Measurements from ENCODE around the gene WDR45B. TPM values are rescaled to one million over a fixed set of nuclear protein-coding genes. Genes with fewer than 3 reads are reported as not detected.
A peak's percentile ranks its signal among the peaks of the same experiment; 100 is the strongest.

WDR45B gene
- total RNA-seq, 2 experiments from 2014 or later: 74.1 to 74.8 TPM

- peaks cover 21% of the 10 kb centered on the region for H3K4me1 Mint-ChIP-seq
- DNase-seq (no peak), ATAC-seq (no peak)
- H3K27ac Mint-ChIP-seq: no peak overlapping the region
- peaks cover 55% of the 10 kb centered on the region for H3K36me3 Mint-ChIP-seq (ENCODE audit: low read depth)
- ChIA-PET POLR2A (no interaction called here), CTCF (no interaction called here)
- no peaks in the 10 kb centered on the region for H3K27me3 Mint-ChIP-seq
- H3K4me3 Mint-ChIP-seq: no peak overlapping the region
- H3K9me3 Mint-ChIP-seq (ENCODE audit: low read depth): no peaks in the 10 kb centered on the region
- intact Hi-C loops (cut with DNase I, micrococcal nuclease): no loop called here
Observed at GRCh38 chr17:82638183-82638773, 10.0 kb downstream of the WDR45B start.

GRCh38 chr17:82636626-82637598 lies 11.3 kb downstream of the WDR45B start:
- Mint-ChIP-seq H3K27ac (peak overlapping the region; percentile 47), H3K27me3 (no peaks in the 10 kb centered on the region), H3K36me3 (ENCODE audit: low read depth) (peaks cover 43% of the 10 kb centered on the region), H3K4me3 (no peak overlapping the region), H3K4me1 (peaks cover 26% of the 10 kb centered on the region), H3K9me3 (ENCODE audit: low read depth) (no peaks in the 10 kb centered on the region)
- ATAC-seq (no peak), DNase-seq (no peak)
- intact Hi-C loops (cut with DNase I, micrococcal nuclease): no loop called here
- ChIA-PET POLR2A (interaction anchor here (0.5 kb wide), 1 partner anchor 33 kb away, joined by 3 read pairs; no protein-coding TSS in a partner anchor), CTCF (no interaction called here)

- ChIA-PET POLR2A (no interaction called here), CTCF (no interaction called here)
- ATAC-seq (peak; percentile 85), DNase-seq (no peak)
- H3K4me3 Mint-ChIP-seq: no peak overlapping the region
- H3K27ac Mint-ChIP-seq: peak overlapping the region; percentile 60
- no peaks in the 10 kb centered on the region for H3K27me3 Mint-ChIP-seq
- intact Hi-C loops (cut with DNase I, micrococcal nuclease): loop anchor here in 1 of 2 experiments (2.0 kb wide), 1 partner anchor 21 kb away; no protein-coding TSS in a partner anchor
- no peaks in the 10 kb centered on the region for H3K9me3 Mint-ChIP-seq (ENCODE audit: low read depth)
- H3K36me3 Mint-ChIP-seq (ENCODE audit: low read depth): peaks cover 40% of the 10 kb centered on the region
- peaks cover 14% of the 10 kb centered on the region for H3K4me1 Mint-ChIP-seq
Observed at GRCh38 chr17:82633343-82633742, 14.9 kb downstream of the WDR45B start.

DNA sequence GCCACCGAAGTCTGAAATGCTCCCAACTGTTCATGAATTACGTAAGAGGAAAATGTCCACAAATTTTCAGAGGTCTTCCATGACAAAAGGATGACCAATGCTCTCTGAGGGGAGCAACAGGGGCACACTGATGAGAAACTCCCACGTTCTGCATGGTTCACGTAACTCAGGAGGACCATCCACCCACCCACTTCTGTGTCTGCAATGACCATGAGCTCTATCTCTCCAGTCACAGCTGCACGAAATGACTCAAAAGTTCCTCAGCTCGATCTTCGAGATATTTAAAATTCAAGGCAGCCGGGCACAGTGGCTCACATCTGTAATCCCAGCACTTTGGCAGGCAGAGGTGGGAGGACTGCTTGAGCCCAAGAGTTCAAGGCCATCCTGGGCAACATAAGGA lies 15.8 kb downstream of the WDR45B start:
- DNase-seq (no peak), ATAC-seq (no peak)
- Mint-ChIP-seq H3K36me3 (ENCODE audit: low read depth) (peaks cover 39% of the 10 kb centered on the region), H3K27ac (no peak overlapping the region), H3K27me3 (no peaks in the 10 kb centered on the region), H3K4me3 (no peak overlapping the region), H3K9me3 (ENCODE audit: low read depth) (no peaks in the 10 kb centered on the region), H3K4me1 (peaks cover 14% of the 10 kb centered on the region)
- CTCF ChIA-PET: no interaction called here
- POLR2A ChIA-PET: no interaction called here
- intact Hi-C loops (cut with DNase I, micrococcal nuclease): loop anchor here in 1 of 2 experiments (2.0 kb wide), 1 partner anchor 20 kb away; no protein-coding TSS in a partner anchor

GRCh38 chr17:82631544-82631943 lies 16.7 kb downstream of the WDR45B start:
- DNase-seq (no peak), ATAC-seq (no peak)
- ChIA-PET CTCF (interaction anchor here (1.2 kb wide), 1 partner anchor 8 kb away, joined by 4 read pairs; no protein-coding TSS in a partner anchor), POLR2A (no interaction called here)
- H3K27ac Mint-ChIP-seq: no peak overlapping the region
- intact Hi-C loops (cut with DNase I, micrococcal nuclease): no loop called here
- no peaks in the 10 kb centered on the region for H3K9me3 Mint-ChIP-seq (ENCODE audit: low read depth)
- H3K4me1 Mint-ChIP-seq: peaks cover 9% of the 10 kb centered on the region
- H3K36me3 Mint-ChIP-seq (ENCODE audit: low read depth): peaks cover 39% of the 10 kb centered on the region
- H3K4me3 Mint-ChIP-seq: no peak overlapping the region
- H3K27me3 Mint-ChIP-seq: no peaks in the 10 kb centered on the region

- peak overlapping the region; percentile 37 for H3K27ac Mint-ChIP-seq
- no peak overlapping the region for H3K4me3 Mint-ChIP-seq
- no peaks in the 10 kb centered on the region for H3K9me3 Mint-ChIP-seq (ENCODE audit: low read depth)
- ATAC-seq (no peak), DNase-seq (no peak)
- H3K4me1 Mint-ChIP-seq: peaks cover 10% of the 10 kb centered on the region
- peaks cover 42% of the 10 kb centered on the region for H3K36me3 Mint-ChIP-seq (ENCODE audit: low read depth)
- ChIA-PET CTCF (no interaction called here), POLR2A (no interaction called here)
- no peaks in the 10 kb centered on the region for H3K27me3 Mint-ChIP-seq
- intact Hi-C loops (cut with DNase I, micrococcal nuclease): no loop called here
Observed at GRCh38 chr17:82630212-82630611, 18.0 kb downstream of the WDR45B start.

DNA sequence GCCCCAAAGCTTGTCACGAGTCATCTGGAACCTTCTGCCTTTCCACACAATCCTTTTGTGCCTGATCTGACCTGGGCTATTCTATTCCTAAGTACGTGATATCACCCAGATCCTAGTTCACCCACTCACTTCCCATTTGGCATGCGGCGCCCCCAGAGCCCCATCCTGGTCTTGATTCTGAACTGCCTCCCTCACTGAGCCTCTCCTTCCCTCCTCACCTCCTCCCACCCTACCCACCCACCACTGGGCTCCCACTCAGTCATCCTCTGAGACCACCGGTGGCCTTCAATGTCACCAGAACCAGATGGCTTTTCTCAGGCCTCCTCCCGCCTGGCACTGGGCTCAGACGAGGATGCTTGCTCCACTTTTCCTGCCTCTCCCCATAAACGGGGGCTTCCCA lies 18.5 kb downstream of the WDR45B start:
- Mint-ChIP-seq H3K9me3 (ENCODE audit: low read depth) (no peaks in the 10 kb centered on the region), H3K4me1 (peaks cover 10% of the 10 kb centered on the region), H3K27ac (peak overlapping the region; percentile 60), H3K36me3 (ENCODE audit: low read depth) (peaks cover 46% of the 10 kb centered on the region), H3K27me3 (no peaks in the 10 kb centered on the region), H3K4me3 (no peak overlapping the region)
- intact Hi-C loops (cut with DNase I, micrococcal nuclease): no loop called here
- CTCF ChIA-PET: interaction anchor here (0.6 kb wide), 1 partner anchor 434 kb away, joined by 3 read pairs; no protein-coding TSS in a partner anchor
- DNase-seq: no peak
- POLR2A ChIA-PET: no interaction called here
- ATAC-seq: no peak

DNA sequence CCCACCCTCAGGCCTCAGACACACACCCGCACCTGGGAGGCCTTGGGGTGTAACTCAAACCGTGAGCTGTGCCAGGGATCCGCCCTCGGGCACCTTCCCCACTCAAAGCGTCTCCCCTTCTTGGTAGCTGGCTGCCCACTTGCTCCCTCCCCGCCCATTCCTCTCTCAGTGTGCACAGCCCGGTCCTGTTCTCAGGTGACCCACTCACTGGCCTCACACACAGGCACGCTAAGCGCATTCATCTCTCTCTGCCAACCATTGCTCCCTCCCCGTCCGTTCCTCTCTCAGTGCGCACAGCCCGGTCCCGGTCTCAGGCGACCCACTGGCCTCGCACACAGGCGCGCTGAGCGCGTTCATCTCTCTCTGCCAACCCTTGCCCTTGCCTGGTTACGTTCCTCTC lies 20.8 kb downstream of the WDR45B start:
- DNase-seq (no peak), ATAC-seq (no peak)
- Mint-ChIP-seq H3K9me3 (ENCODE audit: low read depth) (no peaks in the 10 kb centered on the region), H3K4me1 (peaks cover 2% of the 10 kb centered on the region), H3K36me3 (ENCODE audit: low read depth) (peaks cover 55% of the 10 kb centered on the region), H3K27ac (no peak overlapping the region), H3K27me3 (no peaks in the 10 kb centered on the region), H3K4me3 (no peak overlapping the region)
- ChIA-PET POLR2A (no interaction called here), CTCF (no interaction called here)
- intact Hi-C loops (cut with DNase I, micrococcal nuclease): no loop called here

GRCh38 chr17:82623707-82624106 lies 24.5 kb downstream of the WDR45B start:
- Mint-ChIP-seq H3K27me3 (no peaks in the 10 kb centered on the region), H3K4me1 (peaks cover 2% of the 10 kb centered on the region), H3K4me3 (no peak overlapping the region), H3K36me3 (ENCODE audit: low read depth) (peaks cover 67% of the 10 kb centered on the region), H3K27ac (no peak overlapping the region), H3K9me3 (ENCODE audit: low read depth) (no peaks in the 10 kb centered on the region)
- ChIA-PET CTCF (no interaction called here), POLR2A (no interaction called here)
- intact Hi-C loops (cut with DNase I, micrococcal nuclease): no loop called here
- ATAC-seq (no peak), DNase-seq (no peak)

GRCh38 chr17:82619641-82620040 lies 28.6 kb downstream of the WDR45B start:
- no peaks in the 10 kb centered on the region for H3K27me3 Mint-ChIP-seq
- ChIA-PET POLR2A (interaction anchor here (0.7 kb wide), 2 partner anchors 50 to 126 kb away, joined by 3 to 4 read pairs; no protein-coding TSS in a partner anchor), CTCF (no interaction called here)
- H3K4me1 Mint-ChIP-seq: no peaks in the 10 kb centered on the region
- no peak overlapping the region for H3K4me3 Mint-ChIP-seq
- no peak for DNase-seq
- intact Hi-C loops (cut with DNase I, micrococcal nuclease): loop anchor here in 1 of 2 experiments (5.0 kb wide), 1 partner anchor 48 kb away; no protein-coding TSS in a partner anchor
- H3K27ac Mint-ChIP-seq: no peak overlapping the region
- H3K9me3 Mint-ChIP-seq (ENCODE audit: low read depth): no peaks in the 10 kb centered on the region
- ATAC-seq: no peak
- H3K36me3 Mint-ChIP-seq (ENCODE audit: low read depth): peaks cover 68% of the 10 kb centered on the region

GRCh38 chr17:82619211-82619610 lies 29.0 kb downstream of the WDR45B start:
- ChIA-PET CTCF (no interaction called here), POLR2A (interaction anchor here (0.7 kb wide), 1 partner anchor 49 kb away, joined by 4 read pairs; no protein-coding TSS in a partner anchor)
- H3K4me1 Mint-ChIP-seq: no peaks in the 10 kb centered on the region
- intact Hi-C loops (cut with DNase I, micrococcal nuclease): loop anchor here in 1 of 2 experiments (5.0 kb wide), 1 partner anchor 48 kb away; no protein-coding TSS in a partner anchor
- H3K27ac Mint-ChIP-seq: no peak overlapping the region
- peaks cover 65% of the 10 kb centered on the region for H3K36me3 Mint-ChIP-seq (ENCODE audit: low read depth)
- DNase-seq: no peak
- no peak for ATAC-seq
- no peaks in the 10 kb centered on the region for H3K27me3 Mint-ChIP-seq
- H3K9me3 Mint-ChIP-seq (ENCODE audit: low read depth): no peaks in the 10 kb centered on the region
- H3K4me3 Mint-ChIP-seq: no peak overlapping the region

All from activated CD4-positive, alpha-beta T cell treated with anti-CD3 and anti-CD28 coated beads for 36 hours (primary cell).